Ovary (tissue), 3 donors: ENCODE results near the gene RASA3.

Source experiments
- EP300 ChIP-seq: sonication (generic); formaldehyde crosslinking; IDR thresholded peaks from one replicate; pipeline ENCODE4 v1.6.1; 2017; ENCODE audit warnings: antibody characterized with exemption
- POLR2A ChIP-seq: fragments of 450-650 bp; IDR thresholded peaks from one replicate; pipeline ENCODE4 v1.6.1; 2017; ENCODE audit warnings: antibody characterized with exemption, mild to moderate bottlenecking, moderate library complexity
- TF ChIP-seq, protein P1 (sequence below), 3 donors: fragments of 450-650 bp in 2 of 3; fragments of 200-600 bp in 1 of 3; IDR thresholded peaks; one replicate each; pipeline versions ENCODE4 v1.5.1 to v1.8.0; 2016 to 2022; ENCODE audit warnings: antibody characterized with exemption in 3 of 3, mild to moderate bottlenecking in 1 of 3
- donor health status: DM: no; HTN: no; CAD: no.

DNA sequence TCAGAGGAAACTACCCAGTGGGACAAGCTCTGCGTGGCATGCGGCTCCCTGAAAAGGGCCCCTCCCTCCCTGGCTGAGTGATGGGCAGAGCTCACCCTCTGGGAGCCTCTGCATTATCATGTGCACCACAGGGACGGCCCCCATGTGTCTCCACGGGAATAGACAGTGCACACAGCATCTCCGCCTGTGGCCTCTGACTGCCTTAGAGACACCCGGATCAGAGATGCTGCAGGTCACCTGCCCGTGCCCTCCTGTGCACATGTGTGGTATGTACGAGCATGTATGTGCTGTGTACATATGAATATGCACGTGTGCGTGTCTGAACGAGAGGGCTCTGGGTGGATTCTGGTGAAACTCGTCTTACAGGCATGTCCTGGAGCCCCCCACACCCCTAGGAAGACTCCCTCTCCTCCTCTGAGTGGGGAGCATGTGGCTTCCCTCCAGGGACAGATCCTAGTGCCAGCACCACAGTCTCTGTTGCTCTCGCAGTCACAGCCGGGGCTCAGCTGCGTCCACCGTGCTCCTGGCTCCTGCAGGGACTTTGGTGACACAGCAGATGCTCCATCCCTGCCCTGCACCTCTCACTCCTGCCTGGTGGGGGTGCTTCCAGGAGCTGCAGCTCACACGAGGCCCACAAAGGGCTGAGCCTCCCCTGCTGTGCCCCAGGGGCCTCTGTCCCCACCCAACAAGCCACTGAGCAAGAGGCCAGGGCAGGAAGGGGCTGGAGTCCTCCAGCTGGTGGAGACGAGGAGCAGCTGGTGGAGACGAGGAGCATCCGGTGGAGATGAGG lies 178.2 kb downstream of the RASA3 start:
- TF ChIP-seq, protein P1, sequence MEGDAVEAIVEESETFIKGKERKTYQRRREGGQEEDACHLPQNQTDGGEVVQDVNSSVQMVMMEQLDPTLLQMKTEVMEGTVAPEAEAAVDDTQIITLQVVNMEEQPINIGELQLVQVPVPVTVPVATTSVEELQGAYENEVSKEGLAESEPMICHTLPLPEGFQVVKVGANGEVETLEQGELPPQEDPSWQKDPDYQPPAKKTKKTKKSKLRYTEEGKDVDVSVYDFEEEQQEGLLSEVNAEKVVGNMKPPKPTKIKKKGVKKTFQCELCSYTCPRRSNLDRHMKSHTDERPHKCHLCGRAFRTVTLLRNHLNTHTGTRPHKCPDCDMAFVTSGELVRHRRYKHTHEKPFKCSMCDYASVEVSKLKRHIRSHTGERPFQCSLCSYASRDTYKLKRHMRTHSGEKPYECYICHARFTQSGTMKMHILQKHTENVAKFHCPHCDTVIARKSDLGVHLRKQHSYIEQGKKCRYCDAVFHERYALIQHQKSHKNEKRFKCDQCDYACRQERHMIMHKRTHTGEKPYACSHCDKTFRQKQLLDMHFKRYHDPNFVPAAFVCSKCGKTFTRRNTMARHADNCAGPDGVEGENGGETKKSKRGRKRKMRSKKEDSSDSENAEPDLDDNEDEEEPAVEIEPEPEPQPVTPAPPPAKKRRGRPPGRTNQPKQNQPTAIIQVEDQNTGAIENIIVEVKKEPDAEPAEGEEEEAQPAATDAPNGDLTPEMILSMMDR (IDR thresholded peaks at IDR 0.05), result no peak
- TF ChIP-seq POLR2A, result no peak
- TF ChIP-seq EP300, result no peak
